Measurements from ENCODE around the gene GAB2.

DNA sequence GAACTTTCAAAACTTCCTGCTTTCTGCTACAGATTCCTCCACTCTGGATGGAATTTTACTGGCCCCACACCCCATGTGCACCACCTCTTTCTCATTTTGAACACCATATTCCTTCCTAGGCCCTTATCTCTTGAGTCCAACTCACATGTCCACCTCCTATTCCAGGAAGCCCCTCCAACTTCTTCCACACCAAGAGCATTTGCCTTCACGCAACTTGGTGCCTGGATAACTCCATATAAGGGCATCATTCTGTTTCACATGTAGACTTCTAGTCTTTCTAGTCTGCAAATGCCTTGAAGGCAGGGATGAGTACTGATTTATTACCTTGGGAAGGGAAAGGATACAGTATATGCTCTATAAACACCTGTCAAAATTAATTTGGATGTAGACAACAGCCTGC, 17.5 kb downstream of the GAB2 start:
- TF ChIP-seq CTCF (conservative IDR thresholded peaks at IDR 0.05; ENCODE audit: low read depth, low read length), result no peak
- TF ChIP-seq RFX5 (IDR thresholded peaks at IDR 0.05; ENCODE audit: low read depth, low read length), result no peak
- TF ChIP-seq BHLHE40 (IDR thresholded peaks at IDR 0.05; ENCODE audit: low read depth, low read length), result no peak
- TF ChIP-seq MXI1 (IDR thresholded peaks at IDR 0.05; ENCODE audit: borderline replicate concordance, low read depth, low read length), result no peak
- TF ChIP-seq SMC3 (IDR thresholded peaks at IDR 0.05; ENCODE audit: low read depth, low read length), result no peak
- no peak for TF ChIP-seq RAD21 (IDR thresholded peaks at IDR 0.05; ENCODE audit: low read length)
- TF ChIP-seq CEBPB (IDR thresholded peaks at IDR 0.05; ENCODE audit: low read depth, low read length), result no peak
- TF ChIP-seq POLR2A (IDR thresholded peaks at IDR 0.05; ENCODE audit: low read depth, low read length), result no peak
- no peak for TF ChIP-seq MAFK (IDR thresholded peaks at IDR 0.05; ENCODE audit: low read depth, low read length)
- no peak for TF ChIP-seq RCOR1 (IDR thresholded peaks at IDR 0.05; ENCODE audit: insufficient replicate concordance, low read length)
- no peak for TF ChIP-seq MAZ (IDR thresholded peaks at IDR 0.05; ENCODE audit: borderline replicate concordance, low read depth, low read length)
- TF ChIP-seq USF2 (IDR thresholded peaks at IDR 0.05; ENCODE audit: low read depth, low read length), result no peak
- TF ChIP-seq, protein P1, sequence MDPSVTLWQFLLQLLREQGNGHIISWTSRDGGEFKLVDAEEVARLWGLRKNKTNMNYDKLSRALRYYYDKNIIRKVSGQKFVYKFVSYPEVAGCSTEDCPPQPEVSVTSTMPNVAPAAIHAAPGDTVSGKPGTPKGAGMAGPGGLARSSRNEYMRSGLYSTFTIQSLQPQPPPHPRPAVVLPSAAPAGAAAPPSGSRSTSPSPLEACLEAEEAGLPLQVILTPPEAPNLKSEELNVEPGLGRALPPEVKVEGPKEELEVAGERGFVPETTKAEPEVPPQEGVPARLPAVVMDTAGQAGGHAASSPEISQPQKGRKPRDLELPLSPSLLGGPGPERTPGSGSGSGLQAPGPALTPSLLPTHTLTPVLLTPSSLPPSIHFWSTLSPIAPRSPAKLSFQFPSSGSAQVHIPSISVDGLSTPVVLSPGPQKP (IDR thresholded peaks at IDR 0.05; ENCODE audit: borderline replicate concordance, low read depth, low read length), result no peak

Measured in IMR-90 (cell line).